NCI-H526 (cell line): Measurements from ENCODE around the gene MYBL2.
"Not testable (repeated sequence)": the region's sequence is repeated elsewhere in the genome, so short reads cannot be mapped to it uniquely, and the experiment has no call there.

ENCODE experiments used
- DNase-seq, 2 experiments: peaks; one replicate each; lab custom pipeline; 2025; lab: John Stamatoyannopoulos, UW

Gene MYBL2

GRCh38 chr20:43666376-43667328, at the start of gene MYBL2:
MYBL2 (plus strand) TSS chr20:43667114; CDS start chr20:43667284, 170 bp downstream.
- peak; percentile 58 to 90 for DNase-seq

- DNase-seq = no peak
Measured at GRCh38 chr20:43631598-43631997, 35.3 kb upstream of the MYBL2 start.

- DNase-seq = no peak
Measured at GRCh38 chr20:43636429-43636828, 30.5 kb upstream of the MYBL2 start.

GRCh38 chr20:43642548-43642947, 24.4 kb upstream of the MYBL2 start:
- DNase-seq = no peak

GRCh38 chr20:43650997-43651525, 15.9 kb upstream of the MYBL2 start:
- DNase-seq = no peak

GRCh38 chr20:43651650-43652184, 15.2 kb upstream of the MYBL2 start:
- not testable (repeated sequence) for DNase-seq

- no peak for DNase-seq
Measured at GRCh38 chr20:43653966-43654365, 12.9 kb upstream of the MYBL2 start.

- not testable (repeated sequence) for DNase-seq
Measured at GRCh38 chr20:43655176-43655575, 11.7 kb upstream of the MYBL2 start.

GRCh38 chr20:43655937-43656336, 11.0 kb upstream of the MYBL2 start:
- DNase-seq = no peak

- peak in 1 of 2 experiments; percentile 40 for DNase-seq
Measured at GRCh38 chr20:43658069-43658722, 8.7 kb upstream of the MYBL2 start.

GRCh38 chr20:43658723-43659419, 8.0 kb upstream of the MYBL2 start:
- peak in 1 of 2 experiments; percentile 13 for DNase-seq

GRCh38 chr20:43662943-43663655, 3.8 kb upstream of the MYBL2 start:
- no peak for DNase-seq

GRCh38 chr20:43665466-43666176, 1.3 kb upstream of the MYBL2 start:
- DNase-seq = no peak

- peak; percentile 11 to 58 for DNase-seq
Measured at GRCh38 chr20:43667341-43668132, 623 bp downstream of the MYBL2 start.

GRCh38 chr20:43669332-43669731, 2.4 kb downstream of the MYBL2 start:
- DNase-seq = no peak

GRCh38 chr20:43670423-43670822, 3.5 kb downstream of the MYBL2 start:
- DNase-seq = no peak

GRCh38 chr20:43676368-43676767, 9.5 kb downstream of the MYBL2 start:
- no peak for DNase-seq

- no peak for DNase-seq
Measured at GRCh38 chr20:43680981-43681380, 14.1 kb downstream of the MYBL2 start.

GRCh38 chr20:43681468-43681942, 14.6 kb downstream of the MYBL2 start:
- peak; percentile 28 to 68 for DNase-seq
